ENCODE measurements around the gene GPR153. TPM values are rescaled to one million over a fixed set of nuclear protein-coding genes. Genes with fewer than 3 reads are reported as not detected.

Gene GPR153
- total RNA-seq, 2 experiments from 2014 or later, result 0.34 to 0.41 TPM

GRCh38 chr1:6287029-6287428 lies 26.1 kb upstream of the GPR153 start:
- no peaks in the 10 kb centered on the region for H3K4me1 Mint-ChIP-seq (ENCODE audit: low read depth)
- POLR2A ChIA-PET, result no interaction called here
- no peaks in the 10 kb centered on the region for H3K36me3 Mint-ChIP-seq (ENCODE audit: low read depth)

GRCh38 chr1:6286266-6286665 lies 25.4 kb upstream of the GPR153 start:
- no peaks in the 10 kb centered on the region for H3K27me3 Mint-ChIP-seq
- TF ChIP-seq CTCF (IDR thresholded peaks at IDR 0.05), result no peak
- CTCF ChIA-PET, result no interaction called here
- POLR2A ChIA-PET, result no interaction called here
- H3K4me3 Mint-ChIP-seq, result no peak overlapping the region
- no peaks in the 10 kb centered on the region for H3K4me1 Mint-ChIP-seq (ENCODE audit: low read depth)
- intact Hi-C loops (cut with micrococcal nuclease), result no loop called here
- H3K27ac Mint-ChIP-seq, result no peak overlapping the region
- H3K9me3 Mint-ChIP-seq, result no peaks in the 10 kb centered on the region
- no peak for ATAC-seq
- no peaks in the 10 kb centered on the region for H3K36me3 Mint-ChIP-seq (ENCODE audit: low read depth)
- no peak for DNase-seq

More at GRCh38 chr1:6287029-6287428, 26.1 kb upstream of the GPR153 start:
- no peak for DNase-seq
- no peak for ATAC-seq
- Mint-ChIP-seq H3K9me3 (no peaks in the 10 kb centered on the region), H3K4me3 (no peak overlapping the region), H3K27ac (no peak overlapping the region), H3K27me3 (no peaks in the 10 kb centered on the region)
- intact Hi-C loops (cut with micrococcal nuclease), result no loop called here
- no peak for TF ChIP-seq CTCF (IDR thresholded peaks at IDR 0.05)
- CTCF ChIA-PET, result interaction anchor here (1.1 kb wide), 1 partner anchor 16 kb away, joined by 3 read pairs; no protein-coding TSS in a partner anchor

GRCh38 chr1:6285336-6285735 lies 24.4 kb upstream of the GPR153 start:
- ChIA-PET POLR2A (no interaction called here), CTCF (interaction anchor here (1.7 kb wide), 1 partner anchor 39 kb away, joined by 5 read pairs; no protein-coding TSS in a partner anchor)
- Mint-ChIP-seq H3K4me1 (ENCODE audit: low read depth) (no peaks in the 10 kb centered on the region), H3K27ac (no peak overlapping the region), H3K27me3 (no peaks in the 10 kb centered on the region), H3K4me3 (no peak overlapping the region), H3K9me3 (no peaks in the 10 kb centered on the region), H3K36me3 (ENCODE audit: low read depth) (no peaks in the 10 kb centered on the region)
- ATAC-seq (no peak), DNase-seq (no peak)
- intact Hi-C loops (cut with micrococcal nuclease), result no loop called here
- TF ChIP-seq CTCF (IDR thresholded peaks at IDR 0.05), result no peak

- CTCF ChIA-PET, result no interaction called here
- H3K36me3 Mint-ChIP-seq (ENCODE audit: low read depth), result no peaks in the 10 kb centered on the region
- no peak overlapping the region for H3K4me3 Mint-ChIP-seq
- no peaks in the 10 kb centered on the region for H3K4me1 Mint-ChIP-seq (ENCODE audit: low read depth)
- POLR2A ChIA-PET, result no interaction called here
- no peaks in the 10 kb centered on the region for H3K9me3 Mint-ChIP-seq
- H3K27me3 Mint-ChIP-seq, result no peaks in the 10 kb centered on the region
- no peak for TF ChIP-seq CTCF (IDR thresholded peaks at IDR 0.05)
- no peak for DNase-seq
- intact Hi-C loops (cut with micrococcal nuclease), result no loop called here
- H3K27ac Mint-ChIP-seq, result no peak overlapping the region
- no peak for ATAC-seq
Measured at GRCh38 chr1:6282577-6283270, 21.8 kb upstream of the GPR153 start.

GRCh38 chr1:6281511-6282402 lies 20.9 kb upstream of the GPR153 start:
- ChIA-PET CTCF (no interaction called here), POLR2A (no interaction called here)
- Mint-ChIP-seq H3K4me3 (no peak overlapping the region), H3K9me3 (no peaks in the 10 kb centered on the region), H3K27ac (no peak overlapping the region), H3K4me1 (ENCODE audit: low read depth) (no peaks in the 10 kb centered on the region), H3K36me3 (ENCODE audit: low read depth) (peaks cover 2% of the 10 kb centered on the region), H3K27me3 (no peaks in the 10 kb centered on the region)
- no peak for TF ChIP-seq CTCF (IDR thresholded peaks at IDR 0.05)
- DNase-seq, result no peak
- intact Hi-C loops (cut with micrococcal nuclease), result no loop called here
- no peak for ATAC-seq

All from activated CD8-positive, alpha-beta T cell treated with anti-CD3 and anti-CD28 coated beads for 36 hours (primary cell).